Trophoblast cell (in vitro differentiated cells and primary cell): ENCODE measurements around the gene CFP.

Source experiments
- DNase-seq, 2 donors: peaks; one replicate each; pipeline ENCODE4 v3.0.0-alpha.2; 2016
- H2AFZ ChIP-seq: 2 replicates; pipeline ENCODE4 v1.6.1; 2013; ENCODE audit warnings: low read length, moderate library complexity, mild to moderate bottlenecking; ENCODE audit not compliant: insufficient read depth, poor library complexity
- H2AK5ac ChIP-seq: 2 replicates; pipeline ENCODE4 v1.6.1; 2013; ENCODE audit warnings: mild to moderate bottlenecking, low read length
- H2BK120ac ChIP-seq: 2 replicates; pipeline ENCODE4 v1.6.1; 2013; ENCODE audit warnings: low read length, mild to moderate bottlenecking, moderate library complexity; ENCODE audit not compliant: insufficient read depth, poor library complexity
- H2BK12ac ChIP-seq: 2 replicates; pipeline ENCODE4 v1.6.1; 2013; ENCODE audit warnings: mild to moderate bottlenecking, low read length, moderate library complexity
- H2BK5ac ChIP-seq: 2 replicates; pipeline ENCODE4 v1.6.1; 2013; ENCODE audit warnings: low read length, low read depth, moderate library complexity, mild to moderate bottlenecking; ENCODE audit not compliant: poor library complexity
- H3K14ac ChIP-seq: 2 replicates; pipeline ENCODE4 v1.6.1; 2013; ENCODE audit warnings: mild to moderate bottlenecking, low read length
- H3K18ac ChIP-seq: 2 replicates; pipeline ENCODE4 v1.6.1; 2013; ENCODE audit warnings: mild to moderate bottlenecking, low read length
- H3K23ac ChIP-seq: 2 replicates; pipeline ENCODE4 v1.6.1; 2013; ENCODE audit warnings: low read length
- H3K27ac ChIP-seq: 2 replicates; pipeline ENCODE4 v1.5.1; 2013; ENCODE audit warnings: low read depth, mild to moderate bottlenecking, inconsistent platforms, low read length, moderate library complexity
- H3K27me3 ChIP-seq: 2 replicates; pipeline ENCODE4 v1.6.1; 2013; ENCODE audit warnings: inconsistent platforms, mild to moderate bottlenecking, low read length, moderate library complexity; ENCODE audit not compliant: insufficient read depth
- H3K36me3 ChIP-seq, 2 experiments: 1 replicate in 1 of 2; 2 replicates in 1 of 2; pipeline ENCODE4 v1.6.1; 2013; ENCODE audit warnings: low read length in 2 of 2, mild to moderate bottlenecking in 2 of 2, moderate library complexity in 1 of 2; ENCODE audit not compliant: insufficient read depth in 2 of 2, control insufficient read depth in 1 of 2
- H3K4ac ChIP-seq: 2 replicates; pipeline ENCODE4 v1.6.1; 2013; ENCODE audit warnings: low read depth, mild to moderate bottlenecking, low read length, moderate library complexity
- H3K4me1 ChIP-seq, 2 experiments: 1 replicate in 1 of 2; 2 replicates in 1 of 2; pipeline ENCODE4 v1.6.1; 2013; ENCODE audit warnings: low read length in 2 of 2, mild to moderate bottlenecking in 2 of 2, moderate library complexity in 1 of 2; ENCODE audit not compliant: insufficient read depth in 2 of 2, control insufficient read depth in 1 of 2
- H3K4me2 ChIP-seq: 2 replicates; pipeline ENCODE4 v1.6.1; 2013; ENCODE audit warnings: inconsistent platforms, mild to moderate bottlenecking, low read length, moderate library complexity
- H3K4me3 ChIP-seq: 2 replicates; pipeline ENCODE4 v1.5.1; 2013; ENCODE audit warnings: mild to moderate bottlenecking, low read depth, low read length, inconsistent platforms
- H3K79me1 ChIP-seq: one replicate; pipeline ENCODE4 v1.6.1; 2013; ENCODE audit warnings: low read length
- H3K79me2 ChIP-seq: 2 replicates; pipeline ENCODE4 v1.6.1; 2013; ENCODE audit warnings: low read length, mild to moderate bottlenecking; ENCODE audit not compliant: control insufficient read depth, insufficient read depth, poor library complexity
- H3K9ac ChIP-seq: 2 replicates; pipeline ENCODE4 v1.6.1; 2013; ENCODE audit warnings: mild to moderate bottlenecking, low read length
- H3K9me3 ChIP-seq: 2 replicates; pipeline ENCODE4 v1.6.1; 2013; ENCODE audit warnings: low read depth, mild to moderate bottlenecking, control low read depth, inconsistent platforms, low read length; ENCODE audit not compliant: insufficient read depth
- H4K12ac ChIP-seq: 2 replicates; pipeline ENCODE4 v1.6.1; 2013; ENCODE audit warnings: low read depth, mild to moderate bottlenecking, low read length, moderate library complexity
- H4K8ac ChIP-seq: 2 replicates; pipeline ENCODE4 v1.6.1; 2013; ENCODE audit warnings: low read depth, mild to moderate bottlenecking, low read length, moderate library complexity
- H4K91ac ChIP-seq: one replicate; pipeline ENCODE4 v1.6.1; 2013; ENCODE audit warnings: low read depth, mild to moderate bottlenecking, low read length, moderate library complexity
- WGBS: extraction: QIAGEN DNeasy Blood & Tissue Kit; methylation state at CpG from one replicate; pipeline ENCODE4 v1.1.7; 2013; ENCODE audit warnings: missing lambda C conversion rate; ENCODE audit not compliant: insufficient read length, insufficient coverage; ENCODE audit errors: extremely low coverage; 5-methylcytosine and 5-hydroxymethylcytosine counted together

Gene CFP

GRCh38 chrX:47631676-47632075, 1.9 kb upstream of the CFP start:
- Histone ChIP-seq H3K4me1 (peaks cover 0 to 2% of the 10 kb centered on the region in 2 experiments), H3K4me3 (no peak overlapping the region), H2BK120ac (no peak overlapping the region), H3K18ac (no peak overlapping the region), H4K12ac (no peak overlapping the region), H2AK5ac (no peak overlapping the region), H3K9me3 (no peaks in the 10 kb centered on the region), H3K79me1 (no peaks in the 10 kb centered on the region), H4K8ac (no peak overlapping the region), H3K27ac (no peak overlapping the region), H3K23ac (no peak overlapping the region), H3K14ac (no peak overlapping the region), H3K9ac (no peak overlapping the region), H2BK12ac (no peak overlapping the region), H2AFZ (no peak overlapping the region), H3K27me3 (no peaks in the 10 kb centered on the region), H3K4me2 (no peak overlapping the region), H3K79me2 (no peaks in the 10 kb centered on the region), H3K4ac (no peak overlapping the region), H2BK5ac (no peak overlapping the region), H4K91ac (no peak overlapping the region), H3K36me3 (peaks cover 10 to 17% of the 10 kb centered on the region in 2 experiments)
- no peak for DNase-seq
- no CpG with 5 or more reads among the region's 5 CpGs for WGBS

GRCh38 chrX:47628982-47629381, 748 bp downstream of the CFP start:
- Histone ChIP-seq H2BK120ac (no peak overlapping the region), H4K12ac (no peak overlapping the region), H2BK12ac (no peak overlapping the region), H3K4me1 (peaks cover 0 to 2% of the 10 kb centered on the region in 2 experiments), H4K8ac (no peak overlapping the region), H2AFZ (no peak overlapping the region), H3K4ac (no peak overlapping the region), H3K79me1 (no peaks in the 10 kb centered on the region), H3K9ac (no peak overlapping the region), H3K27ac (no peak overlapping the region), H2AK5ac (no peak overlapping the region), H3K36me3 (no peaks in the 10 kb centered on the region), H3K14ac (no peak overlapping the region), H3K9me3 (peaks cover 1% of the 10 kb centered on the region), H2BK5ac (no peak overlapping the region), H3K27me3 (no peaks in the 10 kb centered on the region), H3K23ac (no peak overlapping the region), H3K4me3 (no peak overlapping the region), H3K4me2 (no peak overlapping the region), H3K18ac (no peak overlapping the region), H3K79me2 (no peaks in the 10 kb centered on the region), H4K91ac (no peak overlapping the region)
- DNase-seq: no peak
- no CpG with 5 or more reads among the region's 1 CpG for WGBS

- Histone ChIP-seq H3K14ac (no peak overlapping the region), H3K27ac (no peak overlapping the region), H4K8ac (no peak overlapping the region), H3K27me3 (no peaks in the 10 kb centered on the region), H4K91ac (no peak overlapping the region), H2BK12ac (no peak overlapping the region), H3K79me1 (no peaks in the 10 kb centered on the region), H3K18ac (no peak overlapping the region), H3K23ac (no peak overlapping the region), H2AFZ (no peak overlapping the region), H2BK5ac (no peak overlapping the region), H3K9ac (no peak overlapping the region), H3K4ac (no peak overlapping the region), H2BK120ac (no peak overlapping the region), H2AK5ac (no peak overlapping the region), H3K79me2 (no peaks in the 10 kb centered on the region), H3K4me3 (no peak overlapping the region), H3K4me1 (peaks cover 0 to 2% of the 10 kb centered on the region in 2 experiments), H3K9me3 (peaks cover 1% of the 10 kb centered on the region), H4K12ac (no peak overlapping the region), H3K36me3 (no peaks in the 10 kb centered on the region), H3K4me2 (no peak overlapping the region)
- DNase-seq: no peak
- WGBS: no CpG with 5 or more reads among the region's 2 CpGs
Observed at GRCh38 chrX:47625365-47625764, 4.4 kb downstream of the CFP start.

GRCh38 chrX:47623540-47624027, 6.1 kb downstream of the CFP start:
- Histone ChIP-seq H3K9me3 (peaks cover 1% of the 10 kb centered on the region), H3K79me2 (no peaks in the 10 kb centered on the region), H4K12ac (no peak overlapping the region), H3K4me1 (peaks cover 3 to 10% of the 10 kb centered on the region in 2 experiments), H3K4me3 (peak overlapping the region; percentile 63), H3K27me3 (no peaks in the 10 kb centered on the region), H3K27ac (no peak overlapping the region), H2AK5ac (no peak overlapping the region), H3K23ac (no peak overlapping the region), H3K4me2 (peak overlapping the region; percentile 71), H4K8ac (no peak overlapping the region), H2BK5ac (no peak overlapping the region), H2BK12ac (no peak overlapping the region), H3K14ac (no peak overlapping the region), H2AFZ (peak overlapping the region; percentile 66), H3K4ac (no peak overlapping the region), H3K79me1 (no peaks in the 10 kb centered on the region), H2BK120ac (no peak overlapping the region), H3K36me3 (no peaks in the 10 kb centered on the region), H4K91ac (no peak overlapping the region), H3K9ac (no peak overlapping the region), H3K18ac (no peak overlapping the region)
- peak; percentile 9 to 35 for DNase-seq
- WGBS: no CpG with 5 or more reads among the region's 35 CpGs
